CD14-positive monocyte (primary cell): Measurements from ENCODE around the gene DIPK1A. TPM values are rescaled to one million over a fixed set of nuclear protein-coding genes. Genes with fewer than 3 reads are reported as not detected.

Experiments used
- DNase-seq, 3 donors: peaks; one replicate each; pipeline ENCODE4 v3.0.0-alpha.2; 2011 to 2022
- H2AFZ ChIP-seq: 2 replicates; pipeline ENCODE4 v1.6.0; 2012; ENCODE audit warnings: mild to moderate bottlenecking, low read depth, low read length, inconsistent platforms; ENCODE audit not compliant: insufficient read depth, poor library complexity, severe bottlenecking
- H3K27ac ChIP-seq, 2 donors: 1 replicate in 1 of 2; 2 replicates in 1 of 2; pipeline ENCODE4 v1.5.1; 2012 to 2013; ENCODE audit warnings: low read length in 2 of 2, control low read depth in 1 of 2, inconsistent platforms in 1 of 2, low read depth in 1 of 2, mild to moderate bottlenecking in 1 of 2
- H3K27me3 ChIP-seq, 2 donors: one replicate each; pipeline versions ENCODE4 v1.6.0 to v1.6.1; 2011 to 2013; ENCODE audit warnings: low read length in 2 of 2; ENCODE audit not compliant: control insufficient read depth in 2 of 2, insufficient read depth in 2 of 2
- H3K36me3 ChIP-seq, 2 donors: replicated peaks in 1 of 2; 1 replicate in 1 of 2; 2 replicates in 1 of 2; pipeline versions ENCODE4 v1.5.1 to v1.6.1; 2012 to 2013; ENCODE audit warnings: low read length in 2 of 2, control low read depth in 1 of 2, inconsistent platforms in 1 of 2, mild to moderate bottlenecking in 1 of 2; ENCODE audit not compliant: insufficient read depth in 2 of 2, control insufficient read depth in 1 of 2
- H3K4me1 ChIP-seq, 2 donors: 1 replicate in 1 of 2; 2 replicates in 1 of 2; pipeline versions ENCODE4 v1.5.1 to v1.6.1; 2012 to 2013; ENCODE audit warnings: low read length in 2 of 2, control low read depth in 1 of 2, inconsistent platforms in 1 of 2, mild to moderate bottlenecking in 1 of 2, moderate library complexity in 1 of 2; ENCODE audit not compliant: insufficient read depth in 2 of 2, control insufficient read depth in 1 of 2
- H3K4me2 ChIP-seq: replicated peaks from 2 replicates; pipeline ENCODE3; 2012; ENCODE audit warnings: low read length, moderate library complexity, mild to moderate bottlenecking; ENCODE audit not compliant: poor library complexity, severe bottlenecking; ENCODE audit errors: extremely low read depth
- H3K4me3 ChIP-seq, 3 experiments: fragments of 200-600 bp in 1 of 3; sonication (generic) in 1 of 3; replicated peaks in 1 of 3; 1 replicate in 2 of 3; 2 replicates in 1 of 3; pipeline ENCODE4 v1.5.1; 2011 to 2013; ENCODE audit warnings: low read length in 3 of 3, mild to moderate bottlenecking in 3 of 3, control low read depth in 2 of 3, low read depth in 2 of 3, inconsistent platforms in 1 of 3, moderate library complexity in 1 of 3
- H3K79me2 ChIP-seq: 2 replicates; pipeline ENCODE4 v1.6.0; 2012; ENCODE audit warnings: mild to moderate bottlenecking, control low read depth, inconsistent platforms, low read length, moderate library complexity; ENCODE audit not compliant: insufficient read depth
- H3K9ac ChIP-seq: 2 replicates; pipeline ENCODE4 v1.6.0; 2017; ENCODE audit warnings: low read length, mild to moderate bottlenecking; ENCODE audit not compliant: insufficient read depth, poor library complexity, severe bottlenecking
- H3K9me3 ChIP-seq, 2 donors: replicated peaks in 1 of 2; 1 replicate in 1 of 2; 2 replicates in 1 of 2; pipeline versions ENCODE4 v1.5.1 to v1.6.1; 2012 to 2013; ENCODE audit warnings: low read length in 2 of 2, control low read depth in 1 of 2; ENCODE audit not compliant: control insufficient read depth in 1 of 2, insufficient read depth in 1 of 2
- H4K20me1 ChIP-seq: 2 replicates; pipeline ENCODE4 v1.6.0; 2012; ENCODE audit warnings: mild to moderate bottlenecking, low read length, control low read depth, moderate library complexity; ENCODE audit not compliant: insufficient read depth
- H3K27ac Mint-ChIP-seq, 7 donors: one replicate each; pipeline ENCODE4 v1.8.0; 2020; ENCODE audit warnings: mild to moderate bottlenecking in 7 of 7, mixed read lengths in 7 of 7, moderate library complexity in 6 of 7, inconsistent platforms in 2 of 7
- H3K27me3 Mint-ChIP-seq, 3 donors: one replicate each; pipeline ENCODE4 v1.8.0; 2021 to 2022; ENCODE audit warnings: low read depth in 3 of 3, mild to moderate bottlenecking in 3 of 3, mixed read lengths in 3 of 3, moderate library complexity in 3 of 3, inconsistent platforms in 1 of 3
- H3K36me3 Mint-ChIP-seq, 2 donors: one replicate each; pipeline ENCODE4 v1.8.0; 2020; ENCODE audit warnings: mixed read lengths in 2 of 2, inconsistent platforms in 1 of 2, mild to moderate bottlenecking in 1 of 2
- H3K4me1 Mint-ChIP-seq: one replicate; pipeline ENCODE4 v1.8.0; 2020; ENCODE audit warnings: mild to moderate bottlenecking, mixed read lengths
- H3K4me3 Mint-ChIP-seq, 2 donors: one replicate each; pipeline ENCODE4 v1.8.0; 2020; ENCODE audit warnings: mild to moderate bottlenecking in 2 of 2, mixed read lengths in 2 of 2, moderate library complexity in 1 of 2
- H3K9me3 Mint-ChIP-seq, 7 donors: one replicate each; pipeline ENCODE4 v1.8.0; 2020 to 2022; ENCODE audit warnings: mixed read lengths in 7 of 7, mild to moderate bottlenecking in 6 of 7, moderate library complexity in 6 of 7, inconsistent platforms in 2 of 7
- WGBS: methylation state at CpG from one replicate; pipeline ENCODE4 v1.1.5; 2013; ENCODE audit warnings: missing lambda C conversion rate; ENCODE audit not compliant: insufficient coverage; 5-methylcytosine and 5-hydroxymethylcytosine counted together
- intact Hi-C, 2 donors: fragments of 100-400 bp; cut with micrococcal nuclease; formaldehyde crosslinking; loops; one replicate each; pipeline versions ENCODE4 v1.15.0 to v1.15.1; 2023
- polyA plus RNA-seq, 3 donors: library from polyadenylated mRNA; depleted of rRNA in 1 of 3; unstranded in 2 of 3; stranded (reverse) in 1 of 3; fragments of 300-500 nt in 2 of 3; fragments of >200 nt in 1 of 3; fragmentation: Illumina TruSeq in 2 of 3; gene quantifications; 1 replicate in 2 of 3; 2 replicates in 1 of 3; pipeline ENCODE4 v1.2.3, GENCODE V29; 2012 to 2021
- small RNA-seq: library from RNA; depleted of rRNA; stranded (forward); fragments of <200 nt; gene quantifications from one replicate; pipeline ENCODE3, GENCODE V24; 2012; ENCODE audit warnings: low read depth; ENCODE audit not compliant: insufficient read length
- TF ChIP-seq, protein P1 (sequence below): fragments of 200-600 bp; IDR thresholded peaks from one replicate; pipeline ENCODE4 v1.8.0; 2022; ENCODE audit warnings: antibody characterized with exemption, mild to moderate bottlenecking

The DIPK1A gene
- polyA plus RNA-seq, 3 donors: 0.45 to 1.4 (median 0.83) TPM

DNA sequence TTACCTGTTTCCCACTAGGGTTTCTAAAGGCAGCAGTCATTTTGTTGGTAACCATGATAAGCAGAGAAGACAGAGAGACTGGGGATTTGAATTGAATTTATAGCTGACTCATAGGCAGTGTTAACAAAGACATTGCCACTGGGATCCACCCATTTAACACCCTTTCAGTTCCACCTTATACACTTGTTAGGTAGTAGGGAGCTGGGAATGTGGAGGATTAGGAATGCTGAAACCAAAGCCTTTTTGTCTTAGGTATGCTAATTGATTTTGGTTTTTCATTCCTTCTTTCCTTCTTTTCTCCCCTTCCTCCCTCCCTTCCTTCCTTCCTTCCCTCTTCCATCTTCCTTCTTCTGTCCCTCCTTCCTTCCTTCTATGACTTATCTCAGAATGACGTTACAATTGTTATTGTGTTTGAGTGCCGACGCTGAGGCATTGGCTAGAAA, 168.9 kb downstream of the DIPK1A start:
- peaks cover 2 to 8% of the 10 kb centered on the region in 2 donors for H3K27me3 ChIP-seq
- DNase-seq: no peak
- H3K27me3 Mint-ChIP-seq: peaks cover 5 to 18% (median 9%) of the 10 kb centered on the region in 3 donors
- H3K9me3 Mint-ChIP-seq: peaks cover 0 to 1% (median 0%) of the 10 kb centered on the region in 7 donors
- no peak overlapping the region for H2AFZ ChIP-seq
- TF ChIP-seq, protein P1, sequence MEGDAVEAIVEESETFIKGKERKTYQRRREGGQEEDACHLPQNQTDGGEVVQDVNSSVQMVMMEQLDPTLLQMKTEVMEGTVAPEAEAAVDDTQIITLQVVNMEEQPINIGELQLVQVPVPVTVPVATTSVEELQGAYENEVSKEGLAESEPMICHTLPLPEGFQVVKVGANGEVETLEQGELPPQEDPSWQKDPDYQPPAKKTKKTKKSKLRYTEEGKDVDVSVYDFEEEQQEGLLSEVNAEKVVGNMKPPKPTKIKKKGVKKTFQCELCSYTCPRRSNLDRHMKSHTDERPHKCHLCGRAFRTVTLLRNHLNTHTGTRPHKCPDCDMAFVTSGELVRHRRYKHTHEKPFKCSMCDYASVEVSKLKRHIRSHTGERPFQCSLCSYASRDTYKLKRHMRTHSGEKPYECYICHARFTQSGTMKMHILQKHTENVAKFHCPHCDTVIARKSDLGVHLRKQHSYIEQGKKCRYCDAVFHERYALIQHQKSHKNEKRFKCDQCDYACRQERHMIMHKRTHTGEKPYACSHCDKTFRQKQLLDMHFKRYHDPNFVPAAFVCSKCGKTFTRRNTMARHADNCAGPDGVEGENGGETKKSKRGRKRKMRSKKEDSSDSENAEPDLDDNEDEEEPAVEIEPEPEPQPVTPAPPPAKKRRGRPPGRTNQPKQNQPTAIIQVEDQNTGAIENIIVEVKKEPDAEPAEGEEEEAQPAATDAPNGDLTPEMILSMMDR: no peak
- no peak overlapping the region for H3K27ac Mint-ChIP-seq
- peaks cover 15% of the 10 kb centered on the region for H3K4me1 Mint-ChIP-seq
- no peaks in the 10 kb centered on the region for H3K9me3 ChIP-seq
- H3K4me3 Mint-ChIP-seq: no peak overlapping the region
- intact Hi-C loops: no loop called here
- H3K27ac ChIP-seq: no peak overlapping the region
- H3K4me3 ChIP-seq: no peak overlapping the region
- no peaks in the 10 kb centered on the region for H4K20me1 ChIP-seq
- H3K4me2 ChIP-seq: no peak overlapping the region
- H3K9ac ChIP-seq: no peak overlapping the region
- H3K36me3 Mint-ChIP-seq: no peaks in the 10 kb centered on the region
- peaks cover 5% of the 10 kb centered on the region in 2 donors for H3K4me1 ChIP-seq
- H3K36me3 ChIP-seq: no peaks in the 10 kb centered on the region
- WGBS: no CpG with 5 or more reads among the region's 3 CpGs
- H3K79me2 ChIP-seq: no peaks in the 10 kb centered on the region

Small RNA genes lying within 50 kb of the gene (small RNA-seq; reads per million reads assigned to genes)
- gene RF00432 (not detected), gene RN7SL692P (not detected), gene RNU6-210P (not detected), gene RNU6-970P (not detected), gene SNORA66 (291 reads per million, percentile 98 among the genes with 10 or more reads in this experiment), gene SNORD21 (not detected)

Other genes starting within 250 kb of the DIPK1A start
- 10 to 100 TPM in 2 of 3 donors, 1 to 10 TPM in 1; 7.6 to 19.4 (median 14.3) TPM for gene EVI5, start 176.4 kb downstream of the DIPK1A start, polyA plus RNA-seq
- 1,000 to 10,000 TPM in 1 of 3 donors, 100 to 1,000 TPM in 2; 921 to 1,114 (median 953) TPM for gene RPL5, start 129.4 kb downstream of the DIPK1A start, polyA plus RNA-seq
- 10 to 100 TPM; 16.0 to 56.3 (median 32.5) TPM for gene MTF2, start 117.8 kb upstream of the DIPK1A start, polyA plus RNA-seq
- gene TMED5, start 219.0 kb upstream of the DIPK1A start, polyA plus RNA-seq: 10 to 100 TPM; 30.0 to 75.8 (median 62.8) TPM
- 1 to 10 TPM; 2.8 to 5.9 (median 4.4) TPM for gene CCDC18, start 219.3 kb upstream of the DIPK1A start, polyA plus RNA-seq